Endothelial cell (in vitro differentiated cells): ENCODE measurements around the gene BID. TPM values are rescaled to one million over a fixed set of nuclear protein-coding genes. Genes with fewer than 3 reads are reported as not detected.

ENCODE experiments used
- DNase-seq: peaks from one replicate; pipeline ENCODE4 v3.0.0; 2021; ENCODE audit warnings: low spot score
- H3K27ac Mint-ChIP-seq: one replicate; pipeline ENCODE4 v1.8.0; 2021; ENCODE audit warnings: mixed read lengths, inconsistent platforms; ENCODE audit not compliant: unreplicated experiment
- H3K27me3 Mint-ChIP-seq: one replicate; pipeline ENCODE4 v1.8.0; 2021; ENCODE audit warnings: mild to moderate bottlenecking, moderate library complexity, mixed read lengths, inconsistent platforms; ENCODE audit not compliant: unreplicated experiment
- H3K36me3 Mint-ChIP-seq: one replicate; pipeline ENCODE4 v1.8.0; 2021; ENCODE audit warnings: mild to moderate bottlenecking, low read depth, mixed read lengths, inconsistent platforms; ENCODE audit not compliant: unreplicated experiment
- H3K4me1 Mint-ChIP-seq: one replicate; pipeline ENCODE4 v1.8.0; 2021; ENCODE audit warnings: mild to moderate bottlenecking, mixed read lengths, inconsistent platforms; ENCODE audit not compliant: unreplicated experiment
- H3K4me3 Mint-ChIP-seq: one replicate; pipeline ENCODE4 v1.8.0; 2021; ENCODE audit warnings: mild to moderate bottlenecking, mixed read lengths, inconsistent platforms; ENCODE audit not compliant: unreplicated experiment
- H3K9me3 Mint-ChIP-seq: one replicate; pipeline ENCODE4 v1.8.0; 2021; ENCODE audit warnings: mixed read lengths, inconsistent platforms; ENCODE audit not compliant: unreplicated experiment
- CTCF ChIP-seq: fragments of 200-600 bp; sonication (generic); IDR thresholded peaks from one replicate; pipeline ENCODE4 v1.5.0; 2021; ENCODE audit warnings: antibody characterized with exemption; ENCODE audit not compliant: unreplicated experiment
- total RNA-seq: library from RNA; stranded (reverse); fragmentation: NEBNext Ultra II Directional; extraction: Animal tissue kit (Norgen Biotek cat#: 25700); gene quantifications from one replicate; pipeline ENCODE4 v1.2.1, GENCODE V29; 2021; ENCODE audit not compliant: unreplicated experiment

Gene BID
- total RNA-seq, 1 donor from 2014 or later = 32.5 TPM

DNA sequence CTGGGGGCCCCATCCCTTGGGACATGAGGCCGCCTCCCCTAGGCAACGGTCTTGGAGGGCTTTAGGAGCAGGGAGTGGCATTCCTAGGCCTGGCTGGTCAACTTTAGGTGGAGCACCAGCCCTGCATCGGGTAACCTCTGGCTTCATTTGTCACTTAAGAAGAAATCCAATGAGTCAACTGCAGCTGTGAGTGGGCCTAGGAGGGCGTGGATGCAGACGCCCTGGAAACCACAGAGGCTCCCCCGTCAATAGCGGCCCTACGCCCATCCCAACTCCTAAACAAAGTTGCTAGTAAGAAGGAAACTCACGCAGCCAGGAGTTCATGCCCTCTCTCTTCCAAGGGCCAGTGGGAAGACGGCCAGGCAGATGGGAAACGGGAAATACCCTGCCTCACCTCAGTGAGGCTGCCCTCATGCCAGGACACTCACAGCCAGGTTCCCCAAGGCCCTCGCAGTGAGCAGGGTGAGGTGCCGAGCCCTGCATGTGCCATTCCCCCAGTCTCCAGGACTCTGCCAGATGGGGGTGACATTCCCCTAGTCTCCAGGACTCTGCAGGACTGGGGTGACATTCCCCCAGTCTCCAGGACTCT lies 20.8 kb downstream of the BID start:
- no peak for DNase-seq
- TF ChIP-seq CTCF = no peak
- Mint-ChIP-seq H3K36me3 (peaks cover 3% of the 10 kb centered on the region), H3K4me3 (no peak overlapping the region), H3K27me3 (peaks cover 5% of the 10 kb centered on the region), H3K4me1 (no peaks in the 10 kb centered on the region), H3K27ac (no peak overlapping the region), H3K9me3 (no peaks in the 10 kb centered on the region)

DNA sequence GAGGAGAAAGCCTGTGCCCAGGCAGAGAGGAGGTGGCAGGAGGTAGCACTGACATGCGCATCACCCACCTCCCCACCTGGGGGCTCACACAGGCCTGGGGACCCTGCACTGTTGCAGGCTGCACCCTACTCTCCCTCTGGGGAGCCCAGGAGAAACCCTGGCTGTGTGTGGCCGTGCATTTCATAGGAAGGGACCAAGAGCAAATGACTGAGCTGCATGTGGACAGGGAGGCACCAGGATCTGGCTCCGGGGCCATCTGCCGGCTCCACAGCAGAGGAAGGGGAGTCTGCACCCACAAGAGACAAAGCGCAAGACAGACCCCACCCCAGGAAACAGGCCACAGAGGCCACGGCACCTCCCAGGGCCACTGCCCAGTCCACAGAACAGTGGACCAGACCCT lies 22.7 kb downstream of the BID start:
- H3K36me3 Mint-ChIP-seq = peaks cover 3% of the 10 kb centered on the region
- no peak for DNase-seq
- no peaks in the 10 kb centered on the region for H3K9me3 Mint-ChIP-seq
- H3K4me3 Mint-ChIP-seq = no peak overlapping the region
- H3K4me1 Mint-ChIP-seq = peaks cover 2% of the 10 kb centered on the region
- no peak overlapping the region for H3K27ac Mint-ChIP-seq
- H3K27me3 Mint-ChIP-seq = peaks cover 5% of the 10 kb centered on the region
- TF ChIP-seq CTCF = no peak

DNA sequence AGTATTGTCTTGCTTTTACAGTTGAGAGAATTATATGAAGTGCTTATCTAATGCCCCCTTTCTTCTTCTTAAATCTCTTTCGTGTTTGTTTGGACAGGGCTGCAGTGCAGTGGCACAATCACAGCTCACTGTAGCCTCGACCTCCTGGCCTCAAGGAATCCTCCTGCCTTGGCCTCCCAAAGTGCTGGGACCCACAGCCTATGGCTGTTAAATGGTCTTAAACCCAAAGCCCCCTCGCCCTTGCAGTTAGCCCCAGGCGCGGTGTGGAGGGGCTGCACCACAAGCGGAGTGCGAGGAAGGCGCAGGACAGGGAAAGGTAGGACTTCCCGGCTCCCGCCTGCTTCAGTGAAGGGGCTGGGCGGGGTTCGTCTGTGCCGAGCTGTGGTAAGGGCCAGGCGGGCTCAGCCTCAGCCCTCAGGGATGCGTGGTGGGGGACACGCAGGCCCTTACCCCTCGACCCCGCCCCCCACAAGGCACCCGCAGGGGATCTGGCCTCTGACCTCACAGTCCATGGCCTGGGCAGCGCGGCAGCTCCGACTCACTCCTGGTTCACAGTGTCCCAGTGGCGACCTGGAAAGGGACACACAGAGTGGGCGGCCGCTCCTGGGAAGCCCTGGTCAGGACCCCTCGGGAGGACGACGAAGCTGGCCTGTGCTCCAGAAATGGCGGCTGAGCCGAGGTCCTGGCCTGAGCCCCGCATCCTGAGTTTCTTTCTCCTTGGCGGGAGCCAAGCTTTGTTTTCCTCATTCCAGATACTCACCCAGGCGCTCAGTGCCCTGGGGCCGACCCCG lies 24.5 kb downstream of the BID start:
- H3K4me1 Mint-ChIP-seq = peaks cover 6% of the 10 kb centered on the region
- no peak for TF ChIP-seq CTCF
- no peak overlapping the region for H3K27ac Mint-ChIP-seq
- peaks cover 3% of the 10 kb centered on the region for H3K36me3 Mint-ChIP-seq
- peaks cover 5% of the 10 kb centered on the region for H3K27me3 Mint-ChIP-seq
- DNase-seq = no peak
- no peak overlapping the region for H3K4me3 Mint-ChIP-seq
- H3K9me3 Mint-ChIP-seq = no peaks in the 10 kb centered on the region

GRCh38 chr22:17748555-17749353 lies 25.5 kb downstream of the BID start:
- Mint-ChIP-seq H3K27me3 (peaks cover 3% of the 10 kb centered on the region), H3K27ac (no peak overlapping the region), H3K4me1 (peaks cover 8% of the 10 kb centered on the region), H3K4me3 (no peak overlapping the region), H3K9me3 (no peaks in the 10 kb centered on the region), H3K36me3 (peaks cover 3% of the 10 kb centered on the region)
- DNase-seq = peak; percentile 64
- TF ChIP-seq CTCF = peak; percentile 48
